SK-MEL-5 (cell line): Measurements from ENCODE around the gene HECTD3. TPM values are rescaled to one million over a fixed set of nuclear protein-coding genes. Genes with fewer than 3 reads are reported as not detected.

ENCODE experiments used
- DNase-seq: peaks from one replicate; pipeline ENCODE4 v3.0.0-alpha.2; 2016; ENCODE audit warnings: low read depth, low spot score
- in situ Hi-C: cut with HindIII; loops from 2 replicates; pipeline ENCODE4 v1.10.0; 2016; ENCODE audit warnings: low sequenced_read_pairs, high pct_unique_total_duplicates, low pct_unique_long_range_greater_than_20kb
- total RNA-seq: library from RNA; depleted of rRNA; stranded (reverse); fragments of >200 nt; shearing (Covaris generic); gene quantifications from 2 replicates; pipeline ENCODE4 v1.2.3, GENCODE V29; 2014

The HECTD3 gene
- total RNA-seq, 1 experiment from 2014 or later: 18.6 TPM

DNA sequence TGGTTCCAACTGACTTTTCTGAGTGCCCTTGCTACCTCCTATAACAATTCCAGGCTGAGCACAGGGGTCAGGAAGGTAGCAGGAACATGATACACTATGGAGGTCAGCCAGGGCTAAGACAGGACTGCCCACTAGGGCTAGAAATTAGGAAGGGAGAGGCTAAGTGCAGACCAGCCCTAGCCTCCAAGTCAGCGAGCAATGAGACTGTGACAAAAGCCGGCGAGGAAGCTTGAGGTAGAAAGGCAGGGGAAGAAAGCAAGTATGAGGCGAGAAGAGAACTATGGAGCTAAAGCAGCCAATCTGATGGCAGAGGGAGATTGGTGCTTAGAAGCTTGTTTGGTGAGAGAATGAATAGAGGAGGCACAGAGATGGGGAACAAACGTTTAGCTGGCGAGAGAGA is 5.6 kb upstream of the HECTD3 start:
- in situ Hi-C loops: no loop called here

DNA sequence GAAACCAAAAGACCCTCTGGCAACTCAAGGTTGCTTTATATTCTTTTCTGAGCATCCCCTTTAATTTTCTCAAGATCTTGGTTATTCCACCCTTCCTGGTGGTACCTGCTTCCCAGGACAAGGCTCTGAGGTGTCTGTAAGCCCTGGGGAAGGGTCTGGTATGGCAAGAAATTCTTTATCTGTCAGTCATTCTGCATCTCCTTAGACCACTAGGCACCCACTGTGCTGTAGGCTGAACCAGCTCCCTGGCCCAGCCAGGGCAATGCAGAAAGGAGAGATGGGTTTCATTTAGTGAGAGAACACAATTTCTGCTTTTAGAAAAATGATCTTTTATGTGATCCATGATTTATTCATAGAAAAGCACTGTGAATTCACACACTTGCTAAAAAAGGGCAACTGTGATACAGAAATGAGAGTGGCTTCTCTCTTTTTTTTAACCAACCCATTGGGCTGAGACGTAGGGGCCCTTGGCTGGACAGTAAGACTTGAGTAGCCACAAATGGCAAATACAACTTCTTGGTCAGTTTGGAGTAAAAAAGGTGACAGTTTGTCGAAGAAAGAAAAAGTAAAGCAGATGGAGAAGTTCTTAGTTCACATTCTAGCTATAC is 5.1 kb upstream of the HECTD3 start:
- no peak for DNase-seq
- in situ Hi-C loops: no loop called here

More for the DNA sequence above, 5.6 kb upstream of the HECTD3 start:
- DNase-seq: no peak

DNA sequence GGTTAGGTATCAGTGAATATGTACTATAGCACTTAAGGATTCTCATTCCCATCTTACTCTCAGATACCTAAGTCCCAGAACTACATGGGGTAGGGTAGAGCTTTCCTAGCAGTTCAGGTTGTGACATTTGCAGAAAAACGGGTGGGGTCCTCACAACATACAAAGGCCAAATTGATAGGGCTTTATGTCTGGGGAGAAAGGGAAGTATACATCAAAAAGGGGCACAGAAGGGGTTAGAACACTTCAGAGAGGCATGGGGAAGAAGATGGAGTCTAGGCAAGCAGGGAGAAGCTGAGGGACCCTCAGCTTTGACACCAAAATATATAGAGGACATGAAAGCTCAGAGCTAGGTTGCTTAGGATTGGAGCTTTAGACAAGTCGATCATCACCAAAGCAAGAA is 4.6 kb upstream of the HECTD3 start:
- DNase-seq: no peak
- in situ Hi-C loops: no loop called here

DNA sequence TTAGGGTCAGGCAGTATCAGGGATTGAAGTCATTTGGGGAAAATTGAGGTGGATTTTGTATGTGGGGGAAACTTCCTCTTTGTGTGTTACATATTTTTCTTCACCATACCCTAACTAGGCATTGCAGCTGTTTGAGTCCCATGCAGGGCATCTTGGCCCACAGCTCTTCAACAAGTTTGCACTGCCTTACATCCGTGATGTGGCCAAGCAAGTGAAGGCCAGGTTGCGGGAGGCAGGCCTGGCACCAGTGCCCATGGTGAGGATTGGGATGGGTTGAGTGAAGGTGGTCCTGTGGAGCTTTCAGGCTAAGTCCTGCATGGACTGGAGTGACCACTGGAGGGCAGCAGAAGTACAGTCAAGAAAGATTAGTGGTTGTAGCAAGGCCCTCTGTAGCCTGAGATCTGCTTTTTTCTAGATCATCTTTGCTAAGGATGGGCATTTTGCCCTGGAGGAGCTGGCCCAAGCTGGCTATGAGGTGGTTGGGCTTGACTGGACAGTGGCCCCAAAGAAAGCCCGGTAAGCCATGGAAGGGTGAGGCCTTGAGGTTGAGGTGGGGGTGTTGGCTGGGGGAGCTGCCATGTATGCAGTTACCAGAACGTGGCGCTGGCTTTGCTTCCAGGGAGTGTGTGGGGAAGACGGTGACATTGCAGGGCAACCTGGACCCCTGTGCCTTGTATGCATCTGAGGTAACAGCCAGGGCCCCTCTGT is 3.4 kb upstream of the HECTD3 start:
- DNase-seq: peak; percentile 85
- in situ Hi-C loops: no loop called here

DNA sequence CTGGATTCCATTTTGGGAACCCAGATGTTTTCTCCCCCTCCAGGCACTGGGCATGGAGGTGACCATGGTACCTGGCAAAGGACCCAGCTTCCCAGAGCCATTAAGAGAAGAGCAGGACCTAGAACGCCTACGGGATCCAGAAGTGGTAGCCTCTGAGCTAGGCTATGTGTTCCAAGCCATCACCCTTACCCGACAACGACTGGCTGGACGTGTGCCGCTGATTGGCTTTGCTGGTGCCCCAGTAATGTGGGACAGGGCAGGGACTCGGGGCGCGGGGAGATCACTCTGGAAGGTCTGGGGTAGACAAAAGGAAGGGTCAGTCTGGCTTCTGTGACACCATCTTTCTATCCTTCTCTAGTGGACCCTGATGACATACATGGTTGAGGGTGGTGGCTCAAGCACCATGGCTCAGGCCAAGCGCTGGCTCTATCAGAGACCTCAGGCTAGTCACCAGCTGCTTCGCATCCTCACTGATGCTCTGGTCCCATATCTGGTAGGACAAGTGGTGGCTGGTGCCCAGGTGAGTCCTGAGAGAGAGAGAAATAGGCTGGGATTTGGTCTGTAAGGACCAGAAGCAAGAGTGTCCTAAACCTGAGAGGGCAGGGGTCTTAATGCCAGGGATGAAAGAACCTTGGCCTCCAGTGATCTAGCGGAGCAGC is 2.6 kb upstream of the HECTD3 start:
- no peak for DNase-seq
- in situ Hi-C loops: no loop called here

DNA sequence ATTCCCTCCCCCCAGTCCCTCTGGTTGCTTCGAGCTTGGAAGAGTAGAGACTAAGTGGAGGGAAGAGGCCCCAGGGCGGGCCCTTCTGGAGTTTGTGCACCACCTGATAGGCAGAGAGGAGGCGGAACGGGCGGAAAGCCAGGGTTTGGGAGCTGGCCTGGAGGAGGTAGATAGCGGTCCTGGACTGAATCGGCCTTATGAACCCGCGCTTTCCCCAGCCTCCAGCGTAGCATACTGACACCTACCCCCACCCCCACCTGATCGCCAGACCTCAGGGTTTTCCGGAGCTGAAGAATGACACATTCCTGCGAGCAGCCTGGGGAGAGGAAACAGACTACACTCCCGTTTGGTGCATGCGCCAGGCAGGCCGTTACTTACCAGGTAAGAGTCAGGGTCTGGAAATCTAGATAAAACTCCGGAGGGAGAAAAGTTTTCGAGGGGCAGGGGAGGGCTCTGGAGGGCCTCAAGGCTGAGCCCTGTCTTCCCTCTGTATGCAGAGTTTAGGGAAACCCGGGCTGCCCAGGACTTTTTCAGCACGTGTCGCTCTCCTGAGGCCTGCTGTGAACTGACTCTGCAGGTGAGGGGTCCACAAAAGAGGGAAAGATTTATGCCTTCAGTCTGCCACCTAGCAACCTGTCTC is 1.6 kb upstream of the HECTD3 start:
- peak; percentile 45 for DNase-seq
- in situ Hi-C loops: no loop called here

DNA sequence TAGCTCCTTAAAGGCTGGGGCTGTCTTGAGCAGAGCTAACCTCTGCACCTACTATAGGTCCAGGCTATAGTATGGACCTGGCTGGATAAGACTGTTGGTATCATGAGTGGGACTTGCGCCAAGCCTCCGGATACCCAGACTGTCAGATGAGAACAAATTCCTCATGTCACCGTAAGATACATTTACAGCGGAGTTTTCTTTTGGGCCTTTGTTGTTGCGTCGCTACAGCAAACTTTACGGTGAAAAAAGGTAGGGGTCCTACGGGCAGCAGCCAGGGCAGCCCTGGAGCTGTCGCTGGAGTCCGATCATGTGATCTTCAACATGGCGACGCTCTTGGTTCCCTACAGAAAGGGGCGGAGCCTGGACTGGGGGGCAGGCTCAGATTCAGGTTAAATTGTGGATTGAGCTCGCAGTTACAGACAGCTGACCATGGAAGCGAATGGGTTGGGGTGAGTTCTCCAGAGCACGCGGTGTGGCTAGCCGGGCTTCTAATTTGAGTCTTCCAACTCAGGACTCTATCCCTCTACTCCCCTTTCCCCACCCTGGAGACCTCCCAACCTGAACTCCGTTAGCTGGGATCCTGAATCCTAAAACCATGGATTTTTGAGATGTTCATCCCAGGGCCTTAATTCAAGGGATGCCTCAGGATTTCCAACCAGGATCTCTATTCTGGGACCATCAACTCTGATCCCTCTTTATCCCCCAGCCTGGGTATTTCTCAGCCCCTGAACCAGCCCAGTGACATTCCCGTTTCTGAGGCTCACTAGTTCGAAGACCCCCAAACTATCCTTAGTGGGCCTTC is 914 bp upstream of the HECTD3 start, which contains the start of gene UROD:
Gene UROD, plus strand, starts transcription at position 418 of the 802 bp plus-strand sequence. Its CDS starts 12 bp downstream, at position 430.
- in situ Hi-C loops: no loop called here
- DNase-seq: peak; percentile 95

DNA sequence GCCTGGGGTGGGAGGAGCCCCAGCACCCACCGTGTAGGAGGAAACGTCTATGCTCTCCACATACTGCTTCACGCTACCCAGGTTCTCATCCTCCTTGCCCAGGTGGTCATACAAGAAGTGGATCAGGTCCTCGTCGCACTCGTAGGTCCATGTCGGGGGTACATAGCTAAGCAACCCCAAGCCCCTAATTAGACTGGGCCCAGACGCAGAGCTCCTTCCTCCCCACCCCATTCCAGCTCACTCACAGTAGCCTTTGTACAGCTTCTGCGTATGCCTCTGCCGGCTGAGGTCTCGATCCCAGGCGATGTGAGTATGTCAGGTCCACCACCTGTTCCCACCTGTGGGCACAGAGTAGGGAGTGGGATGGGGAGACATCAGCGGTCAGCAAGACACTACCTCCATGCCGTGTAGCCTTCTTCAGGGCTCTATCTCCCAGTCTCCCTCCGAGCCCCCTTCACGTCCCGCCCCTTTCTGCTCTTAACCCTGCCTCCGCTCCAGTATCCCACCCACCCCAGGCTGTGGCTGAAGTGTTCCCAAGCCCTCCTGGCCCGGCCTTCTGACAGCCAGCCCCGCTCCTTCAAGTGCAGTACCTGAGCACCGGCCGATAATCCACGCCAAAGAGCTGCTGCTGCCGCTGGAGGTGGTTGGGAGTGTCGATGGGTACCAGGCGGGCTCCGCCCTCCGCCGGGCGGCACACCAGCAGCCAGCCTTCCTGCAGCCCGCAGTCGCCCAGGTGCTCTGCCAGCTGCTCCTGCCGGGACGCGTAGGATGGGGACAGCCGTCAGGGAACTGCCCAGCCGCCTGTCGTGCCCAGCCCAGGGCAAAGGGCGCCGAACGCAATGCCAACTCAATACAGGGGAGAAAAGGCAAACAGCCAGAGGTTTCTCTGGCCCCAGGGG is 919 bp downstream of the HECTD3 start:
- no peak for DNase-seq
- in situ Hi-C loops: no loop called here

DNA sequence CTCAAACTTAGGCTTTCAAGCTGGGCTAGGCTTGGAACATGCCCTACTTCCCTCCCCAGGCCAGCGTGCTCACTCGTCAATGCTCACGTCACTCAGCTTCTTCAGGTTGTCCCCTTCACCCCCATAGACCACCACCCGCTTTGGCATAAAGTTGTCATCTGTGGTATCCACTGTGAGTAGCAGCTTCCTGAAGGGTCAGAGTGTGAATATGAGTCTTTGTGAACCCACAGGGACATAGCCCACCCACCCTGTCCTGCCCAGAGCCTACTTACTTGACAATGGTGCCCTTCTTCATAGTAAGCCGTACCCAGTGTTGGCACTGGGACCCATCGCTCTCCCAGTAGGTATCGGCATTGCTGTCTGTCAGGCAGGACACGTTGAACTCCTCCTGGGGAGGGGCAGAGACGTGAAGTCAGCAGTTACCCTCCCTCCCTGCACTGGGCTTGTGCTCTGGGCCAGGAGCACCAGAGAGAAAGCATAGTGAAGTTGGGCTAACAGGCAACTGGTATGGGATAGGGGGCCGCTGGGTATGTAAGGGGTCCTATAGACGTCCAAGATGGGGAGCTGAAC is 1.7 kb downstream of the HECTD3 start:
- DNase-seq: no peak
- in situ Hi-C loops: no loop called here

DNA sequence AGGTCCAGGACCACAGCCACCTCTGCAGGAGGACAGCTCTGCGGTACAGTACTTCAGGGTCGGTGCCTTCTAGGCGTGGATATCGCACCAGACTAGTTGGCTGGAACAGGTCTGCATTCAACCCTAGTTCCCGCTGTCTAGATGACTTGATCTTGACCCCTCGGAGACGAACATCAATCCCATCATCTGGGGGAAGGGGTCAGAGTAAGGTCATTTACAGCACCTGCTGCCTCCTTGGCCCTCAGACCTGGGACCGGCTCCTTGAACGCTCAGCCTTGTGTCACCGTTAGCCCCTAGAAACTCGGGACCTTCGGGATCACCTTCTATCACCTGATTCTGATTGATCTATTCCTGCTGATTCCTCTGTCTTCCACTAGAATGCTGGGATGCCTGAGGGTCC is 2.6 kb downstream of the HECTD3 start:
- in situ Hi-C loops: no loop called here
- DNase-seq: no peak

DNA sequence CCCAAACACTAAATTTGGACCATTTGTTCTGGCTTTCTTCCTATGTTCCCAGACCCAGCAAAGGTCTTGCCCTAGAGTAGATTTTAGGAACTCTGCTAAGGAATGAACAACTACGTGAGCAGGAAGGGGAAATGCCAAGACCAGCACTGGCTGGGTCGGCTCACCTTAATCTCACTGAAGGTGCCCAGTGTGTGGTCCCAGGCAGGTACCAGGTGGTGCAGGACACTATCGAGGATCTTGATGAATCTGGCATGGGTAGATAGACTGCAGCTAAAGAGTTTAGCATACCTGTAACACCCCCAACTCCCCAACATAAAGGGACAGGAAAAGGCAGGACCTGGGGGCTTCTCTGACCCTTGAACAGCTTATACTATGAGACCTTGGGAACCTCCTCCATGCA is 3.0 kb downstream of the HECTD3 start:
- in situ Hi-C loops: no loop called here
- DNase-seq: no peak

DNA sequence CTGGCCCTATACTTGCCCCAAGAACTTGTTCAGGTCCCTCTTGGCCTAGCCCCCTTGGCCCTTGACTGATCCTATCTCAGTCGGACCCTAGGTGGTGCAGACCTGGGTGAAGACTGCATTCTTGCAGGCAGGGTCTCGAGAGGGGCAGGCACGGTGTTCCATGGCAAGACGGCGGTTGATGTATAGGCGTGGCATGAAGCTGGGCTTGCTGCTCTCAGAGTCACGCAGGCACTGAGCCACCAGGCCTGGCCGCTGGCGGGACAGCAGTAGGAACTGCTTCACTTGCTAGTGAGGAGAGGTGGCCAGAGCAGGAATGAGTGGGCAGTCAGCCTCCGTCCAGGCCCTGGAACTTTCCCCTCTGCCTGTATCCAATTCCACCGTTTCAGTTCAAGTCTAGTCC is 3.8 kb downstream of the HECTD3 start:
- no peak for DNase-seq
- in situ Hi-C loops: no loop called here

DNA sequence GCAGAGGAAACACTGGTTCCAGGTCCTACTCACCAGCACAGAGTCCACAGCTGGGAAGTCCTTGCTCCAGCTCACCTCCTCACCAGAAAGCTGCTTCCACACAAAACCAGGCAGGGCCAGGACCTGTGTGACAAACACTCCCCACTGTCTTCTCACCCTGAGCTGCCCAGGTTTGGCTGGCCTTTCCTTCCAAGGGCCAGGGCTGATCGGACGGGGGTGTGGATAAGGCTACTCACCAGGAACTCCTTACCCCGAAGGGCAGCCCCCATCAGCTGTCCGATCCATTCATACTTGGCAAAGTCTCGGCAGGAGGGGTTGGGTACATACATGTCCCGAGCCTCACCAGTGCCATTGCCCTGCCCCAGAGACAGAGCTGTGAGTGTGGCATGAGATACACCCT is 5.4 kb downstream of the HECTD3 start:
- in situ Hi-C loops: no loop called here
- no peak for DNase-seq

DNA sequence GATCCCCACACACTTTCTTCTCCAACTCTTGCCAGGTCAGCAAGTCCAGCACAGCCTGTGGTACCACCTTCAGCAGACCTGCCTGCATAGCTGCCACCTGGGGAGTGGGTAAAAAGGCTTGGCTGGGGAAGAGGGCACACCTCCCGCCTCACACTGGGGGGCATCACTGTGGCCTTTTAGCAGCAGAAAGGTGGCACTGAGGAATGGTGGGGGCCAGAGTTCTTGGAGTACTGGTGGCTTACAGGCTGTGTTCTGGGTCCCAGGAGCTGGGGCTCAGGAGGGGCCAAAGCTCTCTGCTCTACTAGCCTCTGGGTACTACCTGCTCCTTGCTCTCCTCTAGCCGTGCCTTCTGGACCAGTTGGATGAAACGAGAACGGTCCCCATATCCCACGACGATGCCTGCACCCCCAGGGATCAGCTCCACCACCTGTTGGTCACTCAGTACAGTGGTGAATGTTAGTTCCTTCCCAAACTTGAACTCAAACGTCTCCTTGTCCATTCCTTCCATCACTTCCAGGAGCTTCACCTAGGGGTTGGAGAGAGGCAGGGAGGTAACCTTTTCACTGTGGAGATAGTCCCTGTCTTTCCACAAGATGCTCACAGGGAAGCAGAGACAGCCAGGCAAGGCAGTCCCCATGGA is 6.7 kb downstream of the HECTD3 start:
- in situ Hi-C loops: no loop called here
- no peak for DNase-seq

DNA sequence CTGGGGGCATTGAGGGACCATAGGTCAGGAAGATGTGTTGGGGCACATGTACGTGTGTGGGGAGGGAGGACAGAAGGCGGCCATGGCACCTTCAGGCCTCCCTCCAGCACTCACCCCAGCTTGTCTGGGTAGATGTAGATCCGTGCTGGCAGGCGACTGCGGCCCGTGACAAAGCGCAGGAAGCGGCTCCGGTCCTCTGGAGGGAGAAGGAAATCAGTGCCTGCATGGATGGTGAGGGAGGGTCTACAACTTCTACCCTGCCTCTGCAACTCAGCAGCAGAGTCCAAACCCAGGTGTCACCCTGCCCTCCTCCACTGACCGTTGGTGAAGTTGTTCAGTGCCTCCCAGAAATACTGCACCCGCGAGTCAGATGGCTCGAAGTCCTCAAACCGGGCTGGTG is 7.4 kb downstream of the HECTD3 start:
- in situ Hi-C loops: no loop called here
- no peak for DNase-seq
